ENCODE data around the gene MYO1G.
"Not testable (repeated sequence)": the region's sequence is repeated elsewhere in the genome, so short reads cannot be mapped to it uniquely, and the experiment has no call there.

MYO1G gene

DNA sequence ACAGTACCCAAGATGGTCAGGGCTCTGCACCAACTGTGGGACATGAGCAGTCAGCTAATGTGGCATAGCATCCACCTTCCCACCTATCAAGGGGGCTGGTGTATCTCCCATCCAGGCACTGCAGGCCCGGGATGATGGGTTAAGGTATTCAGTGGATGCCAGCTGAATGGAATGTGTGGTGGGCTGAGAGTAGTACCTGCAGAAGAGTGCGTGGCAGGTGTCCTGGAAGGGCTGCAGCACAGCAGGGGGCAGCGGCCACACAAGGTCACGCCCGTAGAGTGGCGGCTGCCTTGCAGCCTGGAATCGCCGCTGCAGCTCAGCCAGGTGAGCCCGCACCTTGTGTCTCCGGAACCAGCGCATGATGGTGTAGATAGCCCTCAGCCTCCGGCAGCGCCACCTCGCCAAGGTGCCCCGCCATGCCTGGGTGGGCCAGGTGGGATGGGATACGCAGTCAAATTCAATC, 13.3 kb downstream of the MYO1G start:
- no peak for DNase-seq

DNA sequence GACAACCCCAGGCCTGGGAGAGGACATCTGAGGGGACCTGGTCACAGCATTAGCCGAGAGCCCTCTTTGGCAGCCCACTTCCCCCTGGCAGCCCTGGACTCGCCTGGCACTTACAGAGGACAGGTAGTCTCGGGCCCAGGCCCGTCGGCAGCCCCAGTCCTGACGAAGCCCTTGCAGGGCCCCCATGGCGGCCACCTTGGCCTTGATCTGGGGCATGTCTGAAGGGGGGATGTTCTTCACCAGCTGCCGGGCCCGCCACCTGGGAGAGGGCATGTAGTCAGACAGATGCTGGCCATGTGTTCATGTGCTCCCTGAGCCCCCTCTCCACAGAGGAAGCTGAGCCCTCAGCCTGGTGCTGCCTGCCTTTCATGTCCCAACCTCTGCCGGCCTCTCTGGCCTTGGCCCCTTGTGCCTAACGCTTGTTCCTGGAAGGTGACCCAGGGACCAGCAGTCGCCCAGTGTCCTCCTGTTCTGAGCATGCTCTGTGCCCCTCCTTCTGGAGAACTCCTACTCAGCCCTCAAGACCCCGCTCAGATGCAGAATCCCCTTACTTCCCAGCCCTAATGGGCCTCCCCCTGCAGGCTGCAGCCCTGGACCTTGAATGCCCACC, 13.9 kb downstream of the MYO1G start:
- no peak for DNase-seq

DNA sequence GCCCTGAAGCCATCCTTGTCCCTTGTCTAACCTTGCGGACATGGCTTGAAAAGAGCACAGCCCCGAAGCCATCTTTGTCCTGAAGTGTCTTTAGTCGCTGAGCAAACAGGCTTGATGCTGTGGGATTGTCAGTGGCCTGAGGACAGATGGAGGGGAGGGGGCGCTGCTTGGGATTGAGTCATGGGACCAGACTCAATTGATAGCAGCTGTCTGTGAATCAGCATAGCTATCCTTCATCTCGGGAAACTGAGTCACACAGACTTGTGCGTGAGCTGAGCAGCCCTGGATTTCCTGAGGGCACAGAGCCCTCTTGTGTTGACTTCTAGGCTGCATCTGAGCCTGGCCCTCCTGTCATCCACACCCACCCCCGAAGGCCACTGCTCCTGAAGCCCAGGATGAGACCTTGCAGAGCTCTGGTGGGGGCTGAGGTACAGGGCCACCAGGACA, 14.4 kb downstream of the MYO1G start:
- DNase-seq, result no peak

DNA sequence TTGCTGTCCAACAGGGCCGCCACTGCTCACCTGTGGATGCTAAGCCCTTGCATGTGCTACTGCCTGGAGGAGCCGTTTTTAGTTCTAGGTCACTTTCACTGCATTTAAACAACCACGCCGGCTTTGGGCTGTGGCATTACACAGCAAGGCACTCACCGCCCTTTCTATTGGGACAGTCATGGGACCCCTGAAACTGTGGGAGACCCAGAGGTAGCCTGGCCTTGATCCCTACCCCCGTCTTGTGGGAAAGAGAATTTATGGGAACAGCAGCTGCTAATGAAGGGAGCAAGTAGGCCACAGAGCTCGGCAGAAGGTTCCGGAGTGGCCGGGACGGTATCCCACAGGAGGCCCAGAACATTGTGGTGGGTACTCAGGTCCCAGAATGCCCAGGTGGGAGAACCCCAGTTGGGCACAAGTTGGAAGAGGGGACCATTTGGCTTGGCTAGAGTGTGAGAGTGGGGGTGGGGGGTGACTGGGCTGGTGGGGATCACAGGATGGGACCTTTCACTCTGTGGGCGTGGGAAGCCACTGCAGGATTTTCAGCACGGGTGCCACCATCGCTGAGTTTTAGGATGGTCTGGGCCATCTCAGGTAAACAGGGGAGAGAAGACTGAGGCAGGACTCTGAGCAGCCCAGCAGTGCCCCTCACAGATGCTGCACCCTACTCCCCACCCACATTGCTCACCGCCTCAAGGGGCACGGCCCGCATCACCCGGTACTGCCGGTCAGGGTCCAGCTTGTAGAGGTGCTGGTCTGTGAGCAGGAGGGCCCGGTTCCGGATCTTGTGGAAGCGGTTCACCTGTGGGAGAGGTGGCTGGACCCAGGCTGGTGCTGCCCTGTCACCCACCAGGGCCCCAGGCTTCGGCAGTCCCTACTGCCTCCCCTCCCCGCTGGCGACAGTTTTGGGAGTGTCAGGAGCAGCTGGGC, 15.2 kb downstream of the MYO1G start:
- no peak for DNase-seq

DNA sequence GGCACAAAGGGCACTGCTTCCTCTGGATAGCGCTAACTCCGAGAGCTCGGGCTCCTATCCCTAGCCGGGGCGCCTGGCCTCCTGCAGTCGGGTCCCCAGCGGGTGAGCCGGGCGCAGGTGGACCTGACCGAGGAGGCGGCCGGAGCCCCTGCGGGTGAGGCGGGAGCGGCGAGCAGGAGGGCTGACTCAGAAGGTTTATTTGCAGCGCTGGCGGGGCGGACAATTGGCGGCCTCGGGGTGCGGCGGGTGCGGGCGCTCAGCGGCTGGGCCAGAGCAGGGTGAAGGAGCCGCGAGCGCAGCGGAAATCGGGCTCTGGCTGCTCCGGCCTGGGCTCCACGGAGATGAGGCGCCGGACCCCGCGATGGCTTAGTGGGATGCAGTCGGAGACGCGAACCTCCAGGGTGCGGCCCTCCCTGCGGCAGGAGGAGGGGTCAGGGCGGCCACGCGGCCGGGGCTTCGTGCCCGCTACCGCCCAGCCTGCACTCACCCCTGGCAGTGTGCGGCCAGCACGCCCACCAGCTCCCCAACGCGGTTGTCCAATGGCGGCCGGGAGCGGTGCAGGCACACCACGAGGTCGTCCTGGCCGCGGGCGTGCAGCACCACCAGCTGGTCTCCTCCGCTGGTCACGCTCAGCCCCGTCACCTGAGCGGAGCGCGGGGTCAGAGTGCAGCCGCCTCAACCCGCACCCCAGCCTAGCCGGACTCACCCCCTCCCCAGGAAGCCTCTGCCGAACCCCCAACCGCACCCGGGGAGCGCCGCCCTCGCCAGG, 16.1 kb downstream of the MYO1G start:
- no peak for DNase-seq

DNA sequence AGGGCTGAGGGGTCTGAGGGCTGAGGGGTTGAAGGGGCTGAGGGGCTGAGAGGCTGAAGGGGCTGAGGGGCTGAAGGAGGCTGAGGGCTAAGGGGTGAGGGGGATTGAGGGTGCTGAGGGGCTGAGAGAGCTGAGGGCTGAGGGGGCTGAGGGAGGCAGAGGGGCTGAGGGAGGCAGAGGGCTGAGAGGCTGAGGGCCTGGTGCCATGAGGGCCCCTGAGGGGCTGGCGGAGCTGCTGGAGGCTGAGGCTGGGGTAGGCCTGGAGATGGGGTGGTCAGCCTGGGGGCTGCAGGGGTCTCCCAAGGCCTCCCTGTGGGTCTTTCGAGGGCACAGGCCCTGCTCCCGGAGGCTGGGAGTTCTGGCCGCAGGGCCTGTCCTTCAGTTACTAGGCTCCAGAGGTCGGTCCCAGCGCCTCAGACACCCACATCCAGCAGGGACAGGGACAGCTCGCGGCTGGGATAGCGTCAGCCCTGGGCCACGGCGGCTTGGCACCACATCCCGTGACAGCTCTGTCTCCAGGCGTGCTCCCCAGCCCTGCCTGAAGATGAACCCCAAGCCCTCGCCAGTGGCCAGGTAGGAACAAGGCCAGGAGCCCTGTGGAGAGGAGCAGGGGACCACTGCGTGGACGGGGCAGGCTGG, 16.9 kb downstream of the MYO1G start:
- DNase-seq, result no peak

DNA sequence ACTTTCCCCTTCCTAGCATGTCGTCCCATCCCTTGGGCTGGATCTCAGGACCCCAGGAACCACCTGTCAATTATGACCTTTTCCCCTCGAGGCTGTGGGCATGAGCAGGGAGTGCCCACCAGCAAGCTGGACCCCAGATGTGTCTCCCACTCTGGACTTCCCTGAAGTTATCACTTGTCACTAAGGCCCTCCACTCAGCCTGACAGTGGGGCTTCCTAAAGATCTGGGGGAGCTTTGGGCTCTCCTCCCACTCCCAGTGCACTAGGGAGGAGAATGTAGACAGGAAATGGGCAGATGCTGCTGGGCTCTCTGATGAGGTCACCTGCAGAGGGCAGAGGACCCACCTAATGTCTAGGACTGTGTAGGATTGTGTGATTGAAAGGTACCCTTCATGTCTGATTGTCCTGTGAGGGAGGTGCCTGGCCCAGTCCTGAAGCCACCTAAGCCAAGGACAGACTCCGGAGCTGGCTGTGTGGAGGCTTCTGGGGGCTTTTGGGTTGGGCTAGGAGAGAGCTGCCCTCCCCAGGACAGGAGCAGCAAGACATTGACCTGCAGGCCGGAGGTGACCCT, 18.7 kb downstream of the MYO1G start:
- DNase-seq, result no peak

DNA sequence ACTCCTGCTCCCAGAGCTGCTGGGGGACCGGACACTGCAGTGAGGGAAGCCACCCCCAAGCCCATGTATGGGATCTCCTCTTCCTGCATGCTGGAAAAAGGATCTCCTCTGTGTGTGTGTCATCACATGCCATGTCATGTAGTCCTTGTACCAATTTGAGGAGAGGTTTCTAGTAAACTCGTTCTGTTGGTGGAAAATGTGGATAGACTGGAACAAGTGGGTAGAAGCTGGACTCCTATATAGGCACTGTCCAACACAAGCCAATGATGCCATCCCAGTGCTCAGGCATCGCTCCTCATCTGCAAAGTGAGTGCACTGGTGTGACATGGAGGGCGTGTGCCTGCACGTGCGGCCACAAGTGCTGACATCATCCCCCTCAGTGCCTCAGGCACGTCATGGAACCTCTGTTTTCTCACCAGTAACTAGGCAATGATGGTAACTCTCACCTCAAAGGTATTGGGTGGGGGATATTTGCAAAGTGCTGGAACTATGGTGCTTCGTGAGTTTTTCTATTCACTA, 19.3 kb downstream of the MYO1G start:
- DNase-seq, result no peak

DNA sequence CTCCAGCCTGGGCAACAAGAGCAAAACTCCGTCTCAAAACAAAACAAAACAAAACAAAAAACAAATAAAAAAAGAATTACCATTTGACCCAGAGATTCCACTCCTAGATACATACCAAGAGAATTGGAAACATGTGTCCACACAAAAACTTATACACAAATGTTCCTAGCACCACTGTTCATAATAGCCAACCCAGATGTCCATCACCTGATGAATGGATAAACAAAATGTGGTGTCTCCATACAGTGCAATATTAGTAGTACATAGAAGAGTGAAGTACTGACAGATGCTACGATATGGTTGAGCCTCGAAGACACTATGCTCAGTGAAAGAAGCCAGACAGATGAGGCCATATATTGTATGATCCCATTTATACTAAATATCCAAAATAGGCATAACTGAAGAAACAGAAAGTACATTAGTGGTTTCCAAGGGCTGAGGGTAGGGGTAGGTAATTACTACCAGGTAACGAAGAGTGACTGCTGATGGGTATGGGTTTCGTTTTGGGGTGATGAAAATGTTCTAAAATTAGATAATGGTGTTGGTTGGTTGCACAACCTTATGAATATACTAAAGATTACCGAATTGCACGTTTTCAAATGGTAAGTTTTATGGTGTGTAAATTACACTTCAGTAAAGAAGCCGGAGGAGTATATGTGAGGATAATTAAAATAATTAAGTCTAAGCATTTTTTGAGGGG, 20.0 kb downstream of the MYO1G start:
- no peak for DNase-seq

DNA sequence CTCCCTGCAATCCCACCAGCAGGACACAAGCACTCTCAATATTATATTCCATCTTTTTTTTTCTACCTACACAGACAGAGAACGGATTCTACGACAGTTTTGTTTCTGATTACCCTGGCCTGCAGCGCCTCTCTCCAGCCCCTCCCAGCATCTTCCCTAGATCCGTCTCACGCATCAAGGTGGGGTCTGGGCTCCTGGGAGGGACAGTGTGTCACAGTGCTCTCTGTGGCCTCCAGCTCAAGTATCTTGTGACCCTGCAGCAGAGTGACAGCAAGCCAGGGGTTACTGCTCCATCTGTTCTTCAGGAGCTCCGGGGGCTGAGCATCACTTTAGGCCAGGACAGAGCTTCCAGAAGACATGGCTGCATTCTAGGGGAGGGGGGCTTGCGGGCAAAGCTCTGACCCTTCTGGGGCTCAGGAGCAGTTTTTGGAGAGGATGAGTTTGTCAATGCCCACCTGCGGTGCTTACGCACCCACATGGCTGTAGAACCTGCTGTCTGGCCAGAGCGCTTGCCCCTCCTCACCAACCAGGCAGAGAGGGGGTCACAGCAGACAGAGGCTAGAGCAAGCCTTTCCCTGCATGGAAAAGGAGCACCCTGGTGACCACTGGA, 22.6 kb downstream of the MYO1G start:
- DNase-seq, result no peak

DNA sequence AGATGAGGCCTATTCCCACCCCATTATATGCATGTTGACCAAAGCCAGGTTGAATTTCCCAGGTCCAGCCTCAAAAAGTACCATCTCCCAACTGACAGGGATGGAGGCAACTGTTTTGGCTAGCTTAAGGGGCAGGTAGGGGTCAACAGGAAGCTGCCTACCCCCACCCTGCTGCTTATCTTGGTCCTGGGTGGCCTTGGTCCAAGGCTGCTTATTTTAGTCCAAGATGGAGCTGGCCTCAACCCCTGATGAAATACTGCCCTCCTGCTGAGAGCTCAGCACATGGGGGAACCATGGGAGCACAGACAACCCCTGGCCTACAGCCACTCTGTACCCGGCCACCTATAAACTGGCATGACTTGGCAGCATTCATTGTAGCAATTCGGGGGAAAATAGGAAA, 23.1 kb downstream of the MYO1G start:
- no peak for DNase-seq

DNA sequence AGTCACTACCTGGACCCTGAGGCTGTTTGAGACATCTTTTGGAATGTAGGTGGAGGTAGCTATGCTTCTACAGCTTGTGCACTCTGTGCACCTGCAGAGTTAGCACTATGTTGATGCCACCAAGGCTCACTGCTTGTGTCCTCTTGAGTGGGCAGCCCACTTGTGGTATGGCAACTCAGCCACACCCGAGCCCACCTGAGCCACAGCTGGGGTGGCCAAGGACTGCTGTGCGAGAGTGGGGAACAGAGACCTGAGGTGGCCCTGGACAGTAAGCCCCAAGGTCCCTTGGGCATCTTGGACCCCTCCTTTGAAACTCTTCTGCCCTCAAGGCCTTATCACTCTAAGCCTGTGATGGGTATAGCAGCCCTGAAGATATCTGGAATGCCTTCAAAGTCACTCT, 25.7 kb downstream of the MYO1G start:
- DNase-seq, result no peak

DNA sequence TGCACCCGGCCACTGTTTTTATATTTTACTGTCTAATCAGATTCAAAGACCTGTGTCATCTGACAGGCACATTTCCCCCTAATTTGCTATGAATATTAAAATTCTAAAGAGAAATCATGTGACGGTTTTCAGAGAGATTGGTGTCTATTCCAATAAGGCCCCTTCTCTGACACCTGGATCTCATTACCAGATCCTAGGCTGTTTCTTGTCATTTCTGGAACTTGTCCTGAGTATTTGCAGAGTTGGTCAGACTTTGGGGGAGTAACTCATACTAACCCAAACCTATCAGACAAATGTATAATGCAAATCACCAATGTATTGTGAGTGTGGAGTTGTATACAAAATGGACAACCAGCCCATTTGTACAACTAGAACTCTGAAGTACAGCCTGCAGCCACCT, 29.5 kb downstream of the MYO1G start:
- no peak for DNase-seq

DNA sequence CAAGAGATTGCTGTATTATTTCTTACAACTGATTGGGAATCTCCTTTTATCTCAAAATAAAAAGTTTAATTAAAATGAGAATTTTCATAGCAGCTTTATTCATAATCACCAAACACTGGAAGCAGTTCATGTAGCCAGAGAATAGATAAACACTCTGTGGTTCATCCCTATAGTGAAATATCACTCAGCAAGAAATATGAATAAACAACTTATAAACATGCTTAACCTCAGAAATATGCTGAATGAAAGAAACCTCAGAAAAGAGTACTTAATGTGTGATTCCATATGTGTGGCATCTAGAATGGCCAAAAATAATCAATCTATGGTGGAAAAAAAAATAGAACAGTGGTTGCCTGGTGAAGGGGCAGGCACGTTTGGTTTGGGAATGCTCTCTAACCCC, 33.3 kb downstream of the MYO1G start:
- no peak for DNase-seq

DNA sequence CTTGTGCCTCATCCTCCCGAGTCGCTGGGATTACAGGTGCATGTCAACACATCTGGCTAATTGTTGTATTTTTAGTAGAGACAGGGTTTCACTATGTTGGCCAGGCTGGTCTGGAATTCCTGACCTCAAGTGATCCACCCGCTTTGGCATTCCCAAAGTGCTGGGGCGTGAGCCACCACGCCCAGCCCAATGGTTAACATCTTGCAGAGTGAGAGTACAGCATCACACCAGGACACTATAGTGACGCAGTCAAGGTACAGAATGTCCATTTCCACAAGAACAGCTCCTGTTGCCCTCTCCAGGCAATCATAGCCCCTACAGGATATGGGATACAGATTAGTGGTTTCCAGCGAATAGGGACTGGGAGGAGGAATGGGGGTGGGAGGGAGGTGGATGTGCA, 34.0 kb downstream of the MYO1G start:
- no peak for DNase-seq

DNA sequence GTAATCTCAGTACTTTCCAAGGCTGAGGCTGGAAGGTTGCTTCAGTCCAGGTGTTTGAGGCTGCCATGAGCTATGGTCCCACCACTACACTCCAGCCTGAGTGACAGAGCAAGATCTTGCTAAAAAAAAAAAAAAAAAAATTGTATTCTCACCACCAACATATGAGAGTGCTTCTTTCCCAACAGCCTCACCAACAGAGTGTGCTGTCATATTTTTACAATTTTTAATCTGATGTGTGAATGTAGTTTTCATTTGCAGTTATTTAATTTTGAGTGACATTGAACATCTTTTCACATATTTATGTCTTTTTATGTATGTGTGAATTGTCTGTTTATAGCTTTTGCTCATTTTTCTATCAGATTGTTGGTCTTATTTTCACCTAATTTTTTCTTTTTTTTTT, 35.2 kb downstream of the MYO1G start:
- no peak for DNase-seq

DNA sequence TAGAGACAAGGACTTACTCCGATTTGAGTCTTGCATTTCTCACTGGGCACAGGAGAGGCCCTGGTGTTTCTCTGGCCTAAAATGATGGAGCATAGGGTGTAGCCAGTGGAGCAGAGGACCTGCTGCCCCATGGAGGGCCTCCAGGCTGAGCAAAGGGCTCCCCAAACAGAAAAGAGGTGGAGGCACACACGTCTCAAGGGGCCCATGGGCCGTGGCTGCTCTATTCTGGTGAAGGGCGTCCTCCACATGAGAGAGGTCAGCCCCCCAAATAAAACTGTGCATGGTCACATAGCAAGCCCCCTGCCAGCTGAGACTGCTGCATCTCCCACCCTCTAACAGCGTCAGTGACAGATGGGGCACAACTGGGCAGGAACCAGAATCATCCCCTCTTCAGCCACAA, 41.4 kb downstream of the MYO1G start:
- DNase-seq, result no peak

DNA sequence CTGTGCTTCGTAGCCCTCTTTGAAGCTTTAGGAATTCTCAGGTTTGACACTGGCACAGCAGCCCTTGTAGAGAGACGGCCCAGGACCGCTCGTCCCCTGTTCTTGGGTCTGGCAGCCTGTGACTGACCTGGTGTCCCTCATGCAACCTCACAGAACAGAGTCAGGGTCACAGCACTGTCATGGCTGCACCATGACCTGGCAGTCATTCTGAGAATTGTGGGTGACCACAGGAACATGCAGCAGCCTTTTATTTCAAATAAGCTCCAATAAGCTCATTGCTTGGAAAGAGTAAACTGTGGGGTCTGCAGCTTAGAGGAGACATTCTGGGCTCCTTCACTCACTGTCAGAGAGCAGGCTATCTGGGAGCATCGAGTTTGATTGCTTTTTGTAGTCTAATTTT, 42.5 kb downstream of the MYO1G start:
- DNase-seq, result no peak

DNA sequence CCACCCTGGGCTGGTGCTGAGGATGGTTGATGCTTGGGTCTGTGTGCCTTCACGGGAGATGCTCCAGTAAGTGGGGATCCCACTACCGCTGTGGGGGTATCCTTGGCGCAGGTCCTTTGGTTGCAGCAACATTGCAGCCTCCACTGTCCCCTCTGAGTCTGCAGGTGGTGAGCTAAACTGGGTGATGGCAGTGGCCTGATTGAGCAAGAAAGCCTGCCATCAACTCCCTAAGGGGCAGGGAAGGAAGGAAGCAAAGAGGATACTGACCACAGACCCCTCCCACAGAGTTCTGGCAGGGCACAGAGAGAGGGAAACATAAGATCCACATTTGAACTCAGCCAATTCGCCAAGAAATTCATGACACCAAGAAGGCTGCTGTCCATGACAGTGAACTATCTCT, 43.2 kb downstream of the MYO1G start:
- DNase-seq, result no peak

DNA sequence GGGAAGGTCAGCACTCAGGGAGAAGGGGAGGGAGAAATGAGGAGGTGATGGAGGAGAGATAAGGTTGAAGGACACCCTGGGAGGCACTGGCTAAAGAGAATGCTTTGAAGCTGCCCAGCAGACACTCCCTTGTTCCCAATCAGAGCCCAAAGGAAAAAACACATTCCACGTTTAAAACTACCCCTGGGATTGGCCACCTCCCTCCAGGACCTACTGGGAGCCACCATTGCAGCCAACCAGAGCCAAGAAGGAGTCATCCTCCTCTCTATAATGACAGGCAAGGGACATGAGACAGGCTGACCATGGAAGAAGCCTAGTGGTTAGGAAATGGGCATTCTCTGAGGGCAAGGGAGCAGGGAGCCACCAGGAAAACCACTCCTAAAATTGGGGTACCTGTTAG, 43.8 kb downstream of the MYO1G start:
- no peak for DNase-seq

DNA sequence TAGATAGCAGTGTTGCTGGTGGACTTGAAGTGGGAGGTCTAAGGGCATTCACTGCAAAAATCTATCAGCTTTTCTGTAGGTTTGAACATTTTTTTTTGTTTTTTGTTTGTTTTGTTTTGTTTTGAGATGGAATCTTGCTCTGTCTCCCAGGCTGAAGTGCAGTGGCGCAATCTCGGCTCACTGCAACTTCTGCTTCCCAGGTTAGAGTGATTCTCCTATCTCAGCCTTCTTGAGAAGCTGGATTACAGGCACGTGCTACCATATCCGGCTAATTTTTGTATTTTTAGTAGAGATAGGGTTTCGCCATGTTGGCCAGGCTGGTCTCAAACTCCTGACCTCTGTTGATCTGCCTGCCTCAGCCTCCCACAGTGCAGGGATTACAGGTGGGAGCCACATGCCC, 44.3 kb downstream of the MYO1G start:
- DNase-seq, result not testable (repeated sequence)

Data from DMS 273 treated with DMSO at 0.1 percent for 48 hours (cell line).